Measurements from ENCODE around the gene IL32.
A peak's percentile ranks its signal among the peaks of the same experiment; 100 is the strongest.

The IL32 gene

GRCh38 chr16:3065069-3065741 lies at the start of gene IL32:
Gene IL32, plus strand, starts transcription at chr16:3065640. Its CDS starts 172 bp downstream, at chr16:3065812.
- peak; percentile 87 for DNase-seq

GRCh38 chr16:3015865-3016521 lies 49.4 kb upstream of the IL32 start:
- no peak for DNase-seq

GRCh38 chr16:3017344-3017743 lies 48.1 kb upstream of the IL32 start:
- no peak for DNase-seq

- no peak for DNase-seq
Observed at GRCh38 chr16:3017794-3018506, 47.5 kb upstream of the IL32 start, which contains the start of gene CLDN6. Gene CLDN6, minus strand, starts transcription at chr16:3018183. Its CDS starts 2,162 bp downstream, at chr16:3016021.

GRCh38 chr16:3019594-3020246 lies 45.7 kb upstream of the IL32 start:
- no peak for DNase-seq

- peak; percentile 87 for DNase-seq
Observed at GRCh38 chr16:3020247-3020603, 45.2 kb upstream of the IL32 start, which contains the start of gene TNFRSF12A. Gene TNFRSF12A, plus strand, starts transcription at chr16:3020368. Its CDS starts 30 bp downstream, at chr16:3020398.

GRCh38 chr16:3020604-3021448 lies 44.6 kb upstream of the IL32 start:
- DNase-seq = peak; percentile 83

- peak; percentile 88 for DNase-seq
Observed at GRCh38 chr16:3021449-3022207, 43.8 kb upstream of the IL32 start.

GRCh38 chr16:3022208-3022683 lies 43.2 kb upstream of the IL32 start:
- DNase-seq = peak; percentile 94

GRCh38 chr16:3022684-3023414 lies 42.6 kb upstream of the IL32 start:
- DNase-seq = no peak

GRCh38 chr16:3023415-3023668 lies 42.1 kb upstream of the IL32 start:
- peak; percentile 79 for DNase-seq

- DNase-seq = peak; percentile 97
Observed at GRCh38 chr16:3023669-3024478, 41.6 kb upstream of the IL32 start, which contains the start of the genes HCFC1R1 and THOC6. Gene HCFC1R1, minus strand, starts transcription at chr16:3023942. Its CDS starts 1 bp downstream, at chr16:3023941. Gene THOC6, plus strand, starts transcription at chr16:3024035. Its CDS starts 292 bp downstream, at chr16:3024327.

- DNase-seq = no peak
Observed at GRCh38 chr16:3025032-3026002, 40.1 kb upstream of the IL32 start.

- DNase-seq = no peak
Observed at GRCh38 chr16:3026003-3026378, 39.4 kb upstream of the IL32 start.

GRCh38 chr16:3026609-3027488 lies 38.6 kb upstream of the IL32 start:
- no peak for DNase-seq

GRCh38 chr16:3027489-3027795 lies 38.0 kb upstream of the IL32 start:
- no peak for DNase-seq

GRCh38 chr16:3027983-3028715 lies 37.3 kb upstream of the IL32 start:
- peak; percentile 86 for DNase-seq
